Left hindlimb (tissue), 1 donor: ENCODE results near the gene SERPINB4.

Source experiments
- DNase-seq: peaks from one replicate; pipeline ENCODE4 v3.0.0-alpha.2; 2018

The SERPINB4 gene

DNA sequence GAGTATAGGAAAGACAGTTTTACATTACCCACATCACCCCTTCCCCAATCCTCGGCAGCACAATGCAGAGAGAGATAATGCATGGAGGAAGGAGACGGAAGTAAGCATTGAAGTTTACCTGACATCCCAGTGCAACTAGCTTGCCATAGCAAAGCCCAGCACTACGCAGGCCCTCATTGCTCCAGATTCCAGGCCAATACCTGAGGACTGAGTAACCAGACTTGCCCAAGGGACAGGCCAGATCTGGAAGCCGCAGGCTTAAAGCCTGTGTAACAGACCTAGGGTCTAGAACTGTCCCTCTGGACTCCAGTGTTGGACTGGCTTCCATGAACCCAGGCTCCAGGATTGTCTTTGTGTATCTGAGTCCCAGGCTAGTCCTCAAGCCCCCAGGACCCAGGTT lies 17.6 kb downstream of the SERPINB4 start:
- DNase-seq: no peak

DNA sequence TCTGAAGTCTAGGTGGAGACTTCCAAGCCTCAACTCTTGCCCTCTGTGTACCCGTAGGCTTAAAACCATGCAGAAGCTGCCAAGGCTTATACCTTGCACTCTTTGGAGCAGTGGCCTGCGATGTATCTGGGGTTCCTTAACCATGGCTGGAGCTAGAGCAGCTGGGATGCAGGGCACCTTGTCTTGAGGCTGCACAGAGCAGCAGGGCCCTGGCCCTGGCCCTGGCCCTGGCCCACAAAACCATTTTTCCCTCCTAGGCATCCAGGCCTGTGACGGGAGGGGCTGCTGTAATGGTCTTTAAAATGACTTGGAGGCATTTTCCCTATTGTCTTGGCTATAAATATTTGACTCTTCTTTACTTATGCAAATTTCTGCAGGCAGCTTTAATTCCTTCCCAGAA lies 19.2 kb downstream of the SERPINB4 start:
- no peak for DNase-seq

DNA sequence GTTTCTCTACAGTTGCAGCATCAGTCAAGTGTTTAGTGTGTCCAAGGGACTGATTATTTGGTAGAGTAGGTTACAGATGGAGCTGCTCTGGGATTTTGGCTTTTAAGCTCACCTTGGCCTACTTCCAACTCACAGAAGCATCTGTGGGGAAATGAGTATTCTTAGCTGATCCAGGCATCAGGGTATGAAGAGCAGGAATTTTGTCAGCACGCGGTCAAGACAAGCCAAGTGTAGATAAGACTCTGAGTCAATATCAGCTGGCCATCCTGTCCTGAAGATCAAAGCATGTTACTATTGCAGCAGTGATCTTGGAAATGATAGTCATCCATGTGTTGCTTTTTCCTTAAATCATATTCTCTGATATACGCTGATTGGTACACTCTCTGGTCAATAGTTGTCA lies 24.4 kb downstream of the SERPINB4 start:
- no peak for DNase-seq

DNA sequence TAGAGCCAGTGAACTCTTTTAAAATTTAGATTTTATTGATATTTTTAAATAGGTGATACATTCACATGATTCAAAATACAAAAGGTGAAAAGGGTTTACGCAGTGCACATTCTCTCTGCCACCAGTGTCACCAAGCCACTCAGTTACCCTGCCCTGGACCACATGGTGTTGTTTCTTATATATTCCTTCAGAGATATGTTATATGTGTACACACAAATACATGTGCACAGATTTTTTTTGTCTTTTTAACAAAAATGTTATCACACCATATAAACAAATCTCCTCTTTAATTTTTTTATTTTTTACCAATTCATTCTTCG lies 26.2 kb downstream of the SERPINB4 start:
- no peak for DNase-seq

DNA sequence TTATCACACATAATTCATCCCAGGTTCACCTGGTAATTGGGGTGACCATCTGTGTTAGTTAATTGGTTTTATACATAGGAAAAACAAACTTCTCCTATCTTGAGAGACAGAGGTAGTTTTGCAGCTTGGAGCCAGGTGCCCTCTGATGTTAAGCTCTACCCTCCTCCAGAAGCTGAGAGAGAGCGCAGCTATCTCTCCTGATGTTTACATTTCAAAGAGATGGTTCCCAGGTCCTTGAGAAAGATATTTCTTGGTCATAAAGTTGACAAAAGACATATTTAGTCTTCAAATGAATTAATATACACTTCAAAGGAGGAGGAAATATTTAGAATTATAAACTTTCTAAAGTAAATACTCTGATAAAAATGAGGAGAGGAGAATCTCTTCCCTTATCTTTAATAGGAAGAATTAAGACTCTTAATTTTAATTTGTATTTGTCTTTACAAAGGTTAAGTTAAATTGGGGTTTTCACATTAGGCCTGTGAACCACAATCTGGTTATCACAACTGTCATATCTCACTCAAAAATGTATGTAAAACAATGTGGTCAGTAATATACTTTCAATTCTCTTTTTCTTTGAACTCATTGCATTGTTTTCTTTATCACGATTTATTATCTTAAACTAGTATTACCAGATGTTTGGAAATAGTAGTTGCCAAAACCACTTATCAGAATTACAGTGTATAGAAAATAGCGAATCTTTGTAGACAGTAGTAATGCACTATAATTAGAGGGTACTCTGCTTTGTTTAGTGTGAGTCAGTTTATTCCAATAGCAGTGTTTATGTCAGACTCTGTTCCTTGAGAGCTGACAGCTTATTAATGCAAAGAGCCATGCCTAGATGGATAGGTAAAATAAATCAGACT lies 26.8 kb downstream of the SERPINB4 start:
- no peak for DNase-seq

DNA sequence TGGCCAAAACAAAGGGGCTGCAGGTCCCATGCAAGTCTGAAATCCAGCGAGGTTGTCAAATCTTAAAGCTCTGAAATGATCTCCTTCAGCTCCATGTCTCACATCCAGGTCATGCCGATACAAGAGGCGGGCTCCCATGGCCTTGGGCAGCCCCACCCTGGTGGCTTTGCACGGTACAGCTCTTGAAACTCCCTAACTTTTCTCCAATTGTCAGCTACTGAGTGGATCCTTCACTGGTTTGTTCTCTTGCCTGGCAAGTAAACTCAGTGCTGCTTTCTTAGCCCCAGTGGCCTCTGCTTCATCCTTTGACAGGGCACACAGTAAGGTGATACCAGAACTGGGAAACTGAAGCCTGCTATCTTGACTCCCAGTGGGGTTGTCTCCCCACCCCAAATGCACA lies 30.6 kb downstream of the SERPINB4 start:
- DNase-seq: no peak

DNA sequence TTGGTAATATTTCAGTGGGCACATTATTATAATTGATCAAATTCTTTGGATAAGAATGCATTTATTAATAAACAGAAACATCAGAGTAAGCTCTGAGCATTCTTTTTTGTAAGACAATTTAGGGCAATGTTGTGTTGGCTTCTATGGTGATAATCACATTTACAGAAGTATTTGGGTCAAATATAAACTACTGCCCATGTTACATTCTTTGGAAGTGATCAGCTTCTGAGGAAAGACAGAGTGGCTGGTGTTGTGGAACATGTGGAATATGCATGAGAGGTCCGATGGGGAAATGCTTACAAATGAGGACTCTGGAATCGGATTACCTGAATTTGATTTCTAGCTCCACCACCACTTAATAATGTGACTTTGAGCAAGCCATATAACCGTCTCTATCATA lies 37.5 kb downstream of the SERPINB4 start:
- DNase-seq: no peak

GRCh38 chr18:63604791-63605567 lies 39.1 kb downstream of the SERPINB4 start:
- no peak for DNase-seq

DNA sequence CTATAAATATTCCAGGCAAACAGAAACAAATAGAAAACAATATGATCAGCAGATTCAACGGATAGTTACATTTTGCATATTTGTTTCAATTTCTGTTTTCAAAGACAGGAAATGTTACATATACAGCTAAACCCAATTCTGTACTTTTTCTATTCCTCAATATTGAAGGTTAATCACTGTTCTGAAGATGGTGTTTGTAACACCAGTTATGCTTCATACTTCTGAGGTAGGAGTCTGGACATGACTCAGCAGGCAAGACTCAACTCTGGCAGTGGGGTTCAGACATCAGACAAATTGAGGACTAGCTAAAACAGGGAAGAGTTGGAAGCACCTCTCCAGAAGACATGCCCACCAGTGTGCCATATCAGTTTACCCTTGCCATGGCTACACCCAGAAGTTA lies 40.3 kb downstream of the SERPINB4 start:
- DNase-seq: no peak

DNA sequence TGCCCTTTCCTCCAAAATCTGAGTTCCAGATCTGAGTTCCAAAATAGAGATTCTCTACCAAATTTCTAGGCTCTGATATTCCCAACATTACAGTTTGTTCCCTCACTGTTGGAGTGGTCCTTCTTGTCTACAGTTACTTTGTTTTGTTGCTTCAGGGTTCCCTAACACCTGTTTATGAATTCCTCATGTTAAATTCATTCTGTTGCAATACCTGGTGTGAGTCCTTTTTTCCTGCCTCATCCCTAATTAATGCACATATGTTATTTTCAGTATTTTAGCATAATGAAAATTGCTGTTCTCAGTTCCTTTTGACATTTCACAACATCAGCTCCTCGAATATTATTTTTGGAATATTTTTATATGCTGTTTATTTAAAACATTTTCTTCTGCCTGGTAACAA lies 40.7 kb downstream of the SERPINB4 start:
- no peak for DNase-seq

DNA sequence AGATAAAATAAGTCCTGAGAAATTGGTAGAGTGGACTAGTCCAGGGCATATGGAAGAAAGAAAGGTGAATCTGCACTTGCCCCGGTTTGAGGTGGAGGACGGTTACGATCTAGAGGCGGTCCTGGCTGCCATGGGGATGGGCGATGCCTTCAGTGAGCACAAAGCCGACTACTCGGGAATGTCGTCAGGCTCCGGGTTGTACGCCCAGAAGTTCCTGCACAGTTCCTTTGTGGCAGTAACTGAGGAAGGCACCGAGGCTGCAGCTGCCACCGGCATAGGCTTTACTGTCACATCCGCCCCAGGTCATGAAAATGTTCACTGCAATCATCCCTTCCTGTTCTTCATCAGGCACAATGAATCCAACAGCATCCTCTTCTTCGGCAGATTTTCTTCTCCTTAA lies 47.1 kb downstream of the SERPINB4 start:
- no peak for DNase-seq

GRCh38 chr18:63592471-63592870 lies 51.6 kb downstream of the SERPINB4 start:
- DNase-seq: no peak

- no peak for DNase-seq
These were observed 52.3 kb downstream of the SERPINB4 start for GRCh38 chr18:63591725-63592124.

DNA sequence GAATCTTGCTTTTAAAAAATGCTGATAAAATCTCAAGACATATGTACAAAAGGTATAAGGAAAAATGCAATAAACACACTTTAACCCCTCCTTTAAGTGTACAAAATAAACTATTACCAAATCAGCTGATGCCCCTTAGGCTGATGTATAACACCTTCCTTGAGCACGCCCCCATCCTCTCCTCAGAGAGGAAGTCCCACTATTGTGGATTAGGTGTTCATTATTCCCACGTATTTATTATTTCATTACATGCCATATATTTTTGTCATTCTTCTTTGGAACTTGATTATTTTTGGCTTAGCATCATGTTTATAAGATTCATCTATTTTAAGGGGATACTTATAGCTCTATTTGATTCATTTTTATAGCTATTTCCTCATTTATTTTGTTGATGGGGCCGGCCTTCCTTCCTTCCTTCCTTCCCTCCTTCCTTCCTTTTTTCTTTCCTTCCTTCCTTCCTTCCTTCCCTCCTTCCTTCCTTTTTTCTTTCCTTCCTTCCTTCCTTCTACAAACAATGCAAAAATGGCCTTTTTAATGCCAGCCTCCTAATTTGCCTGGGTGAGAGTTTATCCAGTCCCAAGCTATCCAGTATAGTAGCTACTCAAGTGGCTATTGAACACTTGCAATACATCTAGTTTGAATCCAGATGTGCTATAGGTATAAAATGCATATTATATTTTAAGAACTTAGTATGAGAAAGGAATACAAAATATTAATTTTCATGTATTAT lies 52.9 kb downstream of the SERPINB4 start:
- no peak for DNase-seq

DNA sequence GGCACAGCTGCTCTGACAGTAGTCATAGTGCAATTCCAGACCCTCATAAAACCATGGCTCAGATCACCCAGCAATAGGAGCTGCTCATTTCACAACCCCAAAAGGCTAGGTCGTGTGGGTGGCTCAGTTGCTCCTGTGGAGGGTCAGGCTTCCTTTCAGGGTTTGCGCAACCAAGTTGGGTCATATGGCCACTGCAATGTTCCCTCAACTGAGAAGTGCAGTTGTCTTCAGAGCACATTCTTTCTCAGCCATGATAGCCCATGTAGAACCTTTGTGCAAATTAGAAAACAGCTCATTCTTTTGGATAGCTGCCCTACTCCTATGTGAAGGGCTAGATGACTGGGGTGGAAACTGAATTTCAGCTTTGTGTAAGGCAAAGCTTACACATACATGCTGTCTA lies 53.7 kb downstream of the SERPINB4 start:
- no peak for DNase-seq

- DNase-seq: no peak
These were observed 55.1 kb downstream of the SERPINB4 start for GRCh38 chr18:63588909-63589308.
